OCI-LY7 (cell line): ENCODE results near the gene SLAIN2. TPM values are rescaled to one million over a fixed set of nuclear protein-coding genes. Genes with fewer than 3 reads are reported as not detected.

Experiments
- BruUV-seq: library from RNA; stranded (reverse); fragments of 400-500 nt; replicated peaks from 2 replicates; lab custom pipeline; 2021; lab: Mats Ljungman, UMichigan
- CTCF ChIA-PET: fragments of 300-600 bp; sonication (Branson Sonifier 250); formaldehyde crosslinking; loops from one replicate; lab custom pipeline; 2022; ENCODE audit warnings: antibody characterized with exemption; ENCODE audit not compliant: unreplicated experiment; lab: Charles Lee
- POLR2A ChIA-PET: fragments of 300-600 bp; sonication (Branson Sonifier 250); formaldehyde crosslinking; loops from one replicate; lab custom pipeline; 2022; ENCODE audit warnings: antibody characterized with exemption; lab: Charles Lee
- DNase-seq: peaks from one replicate; pipeline ENCODE4 v3.0.0-alpha.2; 2015; ENCODE audit warnings: low spot score
- H2AFZ ChIP-seq: fragments of 200-600 bp; sonication (generic), shearing (Covaris generic); 2 replicates; pipeline ENCODE4 v1.6.1; 2014; ENCODE audit warnings: mild to moderate bottlenecking, antibody characterized with exemption, low read length, moderate library complexity
- H3K27ac ChIP-seq: fragments of 200-600 bp; sonication (generic); 2 replicates; pipeline ENCODE4 v1.5.1; 2014; ENCODE audit warnings: mixed run types, low read depth, mild to moderate bottlenecking, moderate library complexity, low read length, inconsistent platforms; ENCODE audit not compliant: poor library complexity, severe bottlenecking
- H3K36me3 ChIP-seq: fragments of 200-600 bp; sonication (generic); 2 replicates; pipeline ENCODE4 v1.6.1; 2014; ENCODE audit warnings: mild to moderate bottlenecking, antibody characterized with exemption, low read length, moderate library complexity, mixed read lengths; ENCODE audit not compliant: insufficient read depth
- H3K4me1 ChIP-seq: fragments of 200-600 bp; sonication (generic); 2 replicates; pipeline ENCODE4 v1.5.1; 2014; ENCODE audit warnings: mild to moderate bottlenecking, low read length; ENCODE audit not compliant: insufficient read depth, poor library complexity, severe bottlenecking
- H3K4me2 ChIP-seq: fragments of 200-600 bp; sonication (generic); 2 replicates; pipeline ENCODE4 v1.6.1; 2014; ENCODE audit warnings: mild to moderate bottlenecking, low read length
- H3K4me3 ChIP-seq: fragments of 200-600 bp; sonication (generic); 2 replicates; pipeline ENCODE4 v1.5.1; 2014; ENCODE audit warnings: mild to moderate bottlenecking, low read depth, low read length; ENCODE audit not compliant: poor library complexity, severe bottlenecking
- H3K79me2 ChIP-seq: fragments of 200-600 bp; sonication (generic); 2 replicates; pipeline ENCODE4 v1.6.1; 2016; ENCODE audit warnings: low read depth, mild to moderate bottlenecking, low read length, moderate library complexity, mixed read lengths; ENCODE audit not compliant: insufficient read depth
- H3K9me2 ChIP-seq: fragments of 200-600 bp; sonication (generic); 2 replicates; pipeline ENCODE4 v1.6.1; 2016; ENCODE audit warnings: mild to moderate bottlenecking, low read length, mixed read lengths; ENCODE audit not compliant: insufficient read depth
- H3K9me3 ChIP-seq: fragments of 200-600 bp; sonication (generic); 2 replicates; pipeline ENCODE4 v1.6.1; 2014; ENCODE audit warnings: mild to moderate bottlenecking, mixed run types, low read length, mixed read lengths
- H4K20me1 ChIP-seq: fragments of 200-600 bp; sonication (generic); 2 replicates; pipeline ENCODE4 v1.6.1; 2014; ENCODE audit warnings: mild to moderate bottlenecking, antibody characterized with exemption, low read length, moderate library complexity, mixed read lengths; ENCODE audit not compliant: insufficient read depth
- EZH2phosphoT487 ChIP-seq: fragments of 200-600 bp; sonication (generic); IDR thresholded peaks from 2 replicates; pipeline ENCODE4 v1.6.1; 2018; ENCODE audit warnings: low read depth, borderline replicate concordance, mild to moderate bottlenecking, mixed run types, antibody characterized with exemption, low read length, moderate library complexity, mixed read lengths
- intact Hi-C: fragments of 100-400 bp; cut with micrococcal nuclease; formaldehyde crosslinking; loops from one replicate; pipeline ENCODE4 v1.10.0; 2022; ENCODE audit not compliant: unreplicated experiment
- total RNA-seq, 2 experiments: library from RNA; depleted of rRNA in 1 of 2; stranded (reverse); fragments of >200 nt in 1 of 2; shearing (Covaris generic) in 1 of 2; gene quantifications; 2 replicates each; pipeline ENCODE4 v1.2.3, GENCODE V29; 2014 to 2022
- TF ChIP-seq, protein P1 (sequence below): fragments of 200-600 bp; sonication (generic); conservative IDR thresholded peaks from 2 replicates; pipeline ENCODE4 v1.5.1; 2014; ENCODE audit warnings: mild to moderate bottlenecking, antibody characterized with exemption, low read length, moderate library complexity, mixed read lengths

Gene SLAIN2
- total RNA-seq, 2 experiments from 2014 or later = 21.1 to 40.2 TPM

DNA sequence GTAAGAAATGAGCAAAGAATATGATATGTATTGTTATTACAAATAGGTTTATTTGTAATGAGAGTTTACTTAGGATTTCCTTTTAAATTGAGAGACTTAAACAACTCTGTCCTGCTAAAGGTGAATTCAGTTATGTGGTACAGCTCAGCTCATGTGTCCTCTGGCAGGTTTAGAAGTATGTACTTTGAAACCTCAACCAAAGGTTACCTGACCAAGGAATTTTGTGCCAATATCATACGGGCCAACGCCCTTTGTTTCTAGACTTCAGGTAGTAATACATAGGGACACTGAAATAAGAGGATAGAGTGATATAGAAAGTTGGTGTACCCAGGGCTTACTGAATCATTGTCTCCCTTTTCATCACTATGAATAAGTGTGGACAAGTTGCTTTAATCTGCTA lies 25.7 kb downstream of the SLAIN2 start:
- BruUV-seq = no TSS peak
- ChIA-PET CTCF (no interaction called here), POLR2A (no interaction called here)
- Histone ChIP-seq H3K4me3 (no peak overlapping the region), H3K9me3 (no peaks in the 10 kb centered on the region; the same call in 1 of the 2 replicates), H3K4me2 (no peak overlapping the region), H3K4me1 (peaks cover 7% of the 10 kb centered on the region), H3K36me3 (no peaks in the 10 kb centered on the region), H3K79me2 (peaks cover 9% of the 10 kb centered on the region), H3K27ac (no peak overlapping the region), H2AFZ (no peak overlapping the region), H3K9me2 (no peaks in the 10 kb centered on the region), H4K20me1 (no peaks in the 10 kb centered on the region)
- TF ChIP-seq EZH2phosphoT487 = no peak
- TF ChIP-seq, protein P1, sequence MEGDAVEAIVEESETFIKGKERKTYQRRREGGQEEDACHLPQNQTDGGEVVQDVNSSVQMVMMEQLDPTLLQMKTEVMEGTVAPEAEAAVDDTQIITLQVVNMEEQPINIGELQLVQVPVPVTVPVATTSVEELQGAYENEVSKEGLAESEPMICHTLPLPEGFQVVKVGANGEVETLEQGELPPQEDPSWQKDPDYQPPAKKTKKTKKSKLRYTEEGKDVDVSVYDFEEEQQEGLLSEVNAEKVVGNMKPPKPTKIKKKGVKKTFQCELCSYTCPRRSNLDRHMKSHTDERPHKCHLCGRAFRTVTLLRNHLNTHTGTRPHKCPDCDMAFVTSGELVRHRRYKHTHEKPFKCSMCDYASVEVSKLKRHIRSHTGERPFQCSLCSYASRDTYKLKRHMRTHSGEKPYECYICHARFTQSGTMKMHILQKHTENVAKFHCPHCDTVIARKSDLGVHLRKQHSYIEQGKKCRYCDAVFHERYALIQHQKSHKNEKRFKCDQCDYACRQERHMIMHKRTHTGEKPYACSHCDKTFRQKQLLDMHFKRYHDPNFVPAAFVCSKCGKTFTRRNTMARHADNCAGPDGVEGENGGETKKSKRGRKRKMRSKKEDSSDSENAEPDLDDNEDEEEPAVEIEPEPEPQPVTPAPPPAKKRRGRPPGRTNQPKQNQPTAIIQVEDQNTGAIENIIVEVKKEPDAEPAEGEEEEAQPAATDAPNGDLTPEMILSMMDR = no peak
- no peak for DNase-seq
- intact Hi-C loops = no loop called here

DNA sequence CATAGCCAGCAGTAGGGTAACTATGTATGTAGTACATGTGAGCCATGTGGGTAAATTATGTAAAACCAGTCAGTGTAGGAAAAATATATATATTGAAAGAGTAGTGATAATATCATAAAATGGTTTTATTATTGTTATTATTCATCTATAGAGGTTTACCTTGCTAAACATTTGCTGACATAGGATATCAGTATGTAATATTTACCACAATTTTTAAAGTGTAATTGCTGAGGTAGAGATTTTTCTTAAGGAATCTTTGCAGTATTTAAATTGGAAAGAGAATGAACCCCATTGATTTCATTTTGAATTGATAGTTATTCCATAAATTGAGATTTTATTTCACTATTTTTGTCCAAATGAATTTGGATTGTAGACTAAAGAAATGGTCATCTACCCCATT lies 27.1 kb downstream of the SLAIN2 start:
- POLR2A ChIA-PET = interaction anchor here (0.7 kb wide), 1 partner anchor 9 kb away, joined by 3 read pairs; no protein-coding TSS in a partner anchor
- intact Hi-C loops = no loop called here
- Histone ChIP-seq H3K4me3 (no peak overlapping the region), H3K9me3 (no peaks in the 10 kb centered on the region; the same call in 1 of the 2 replicates), H3K4me2 (no peak overlapping the region), H3K9me2 (no peaks in the 10 kb centered on the region), H4K20me1 (no peaks in the 10 kb centered on the region), H3K79me2 (peaks cover 9% of the 10 kb centered on the region), H3K4me1 (peaks cover 7% of the 10 kb centered on the region), H2AFZ (no peak overlapping the region), H3K36me3 (no peaks in the 10 kb centered on the region), H3K27ac (no peak overlapping the region)
- DNase-seq = no peak
- BruUV-seq = no TSS peak
- TF ChIP-seq, protein P1 = no peak
- TF ChIP-seq EZH2phosphoT487 = no peak
- CTCF ChIA-PET = no interaction called here

- Histone ChIP-seq H3K9me3 (no peaks in the 10 kb centered on the region; the same call in 1 of the 2 replicates), H3K27ac (no peak overlapping the region), H3K4me2 (no peak overlapping the region), H3K4me3 (no peak overlapping the region), H2AFZ (no peak overlapping the region), H3K36me3 (no peaks in the 10 kb centered on the region), H3K9me2 (no peaks in the 10 kb centered on the region), H4K20me1 (no peaks in the 10 kb centered on the region), H3K4me1 (peaks cover 7% of the 10 kb centered on the region), H3K79me2 (peaks cover 9% of the 10 kb centered on the region)
- TF ChIP-seq, protein P1 = no peak
- TF ChIP-seq EZH2phosphoT487 = no peak
- intact Hi-C loops = no loop called here
- POLR2A ChIA-PET = interaction anchor here (0.7 kb wide), 2 partner anchors 9 to 22 kb away, joined by 3 to 4 read pairs; no protein-coding TSS in a partner anchor
- no TSS peak for BruUV-seq
- DNase-seq = no peak
- CTCF ChIA-PET = no interaction called here
These were observed 27.9 kb downstream of the SLAIN2 start for GRCh38 chr4:48369248-48369647.
